ENCODE measurements around the gene FAM13A.

GRCh38 chr4:88897752-88898151 lies 159.2 kb downstream of the FAM13A start:
- TF ChIP-seq JUN (IDR thresholded peaks at IDR 0.05; ENCODE audit: borderline replicate concordance, low read depth, low read length), result no peak
- TF ChIP-seq JUN (CRISPR knock-in tag; IDR thresholded peaks at IDR 0.05; ENCODE audit: borderline replicate concordance), result no peak
- no peak for TF ChIP-seq CTCF (IDR thresholded peaks at IDR 0.05 in 2 of 3, conservative IDR thresholded peaks at IDR 0.05 in 1 of 3; ENCODE audit: insufficient read depth in 2 of 3, low read depth in 1 of 3, low read length in 3 of 3)
- no peak for TF ChIP-seq EP300 (IDR thresholded peaks at IDR 0.05; ENCODE audit: low read length)
- TF ChIP-seq ZNF609 (CRISPR knock-in tag; IDR thresholded peaks at IDR 0.05; ENCODE audit: borderline replicate concordance), result no peak
- no peak for TF ChIP-seq NCOA4 (IDR thresholded peaks at IDR 0.05; ENCODE audit: partially characterized antibody)
- no peak for TF ChIP-seq PRDM10 (IDR thresholded peaks at IDR 0.05; ENCODE audit: partially characterized antibody)
- TF ChIP-seq TAF1 (IDR thresholded peaks at IDR 0.05; ENCODE audit: control insufficient read depth, extremely low read depth, insufficient read depth, low read length, severe bottlenecking), result no peak
- no peak for TF ChIP-seq DDX20 (tag; IDR thresholded peaks at IDR 0.05; ENCODE audit: low read depth)
- no peak for TF ChIP-seq RCOR1 (IDR thresholded peaks at IDR 0.05; ENCODE audit: borderline replicate concordance in 1 of 2, low read depth in 2 of 2, low read length in 2 of 2)

Data from K562 (cell line).